Nephron (organoid): ENCODE measurements around the gene TSC2.
A peak's percentile ranks its signal among the peaks of the same experiment; 100 is the strongest.
"Not testable (repeated sequence)": the region's sequence is repeated elsewhere in the genome, so short reads cannot be mapped to it uniquely, and the experiment has no call there.

Experiments used
- H3K27ac Mint-ChIP-seq, 3 experiments: 2 replicates each; pipeline ENCODE4 v1.8.0; 2020; ENCODE audit warnings: mixed read lengths in 3 of 3, mild to moderate bottlenecking in 2 of 3, moderate library complexity in 1 of 3
- H3K27me3 Mint-ChIP-seq: 2 replicates; pipeline ENCODE4 v1.8.0; 2021; ENCODE audit warnings: low read depth, mild to moderate bottlenecking, moderate library complexity, mixed read lengths
- H3K36me3 Mint-ChIP-seq: 2 replicates; pipeline ENCODE4 v1.8.0; 2020; ENCODE audit warnings: low read depth, mixed read lengths
- H3K4me1 Mint-ChIP-seq: 2 replicates; pipeline ENCODE4 v1.8.0; 2020; ENCODE audit warnings: mixed read lengths
- H3K4me3 Mint-ChIP-seq, 3 experiments: 2 replicates each; pipeline ENCODE4 v1.8.0; 2020; ENCODE audit warnings: mild to moderate bottlenecking in 3 of 3, mixed read lengths in 3 of 3, moderate library complexity in 2 of 3
- H3K9me3 Mint-ChIP-seq: 2 replicates; pipeline ENCODE4 v1.8.0; 2020; ENCODE audit warnings: mixed read lengths
- TF ChIP-seq, protein P1 (sequence below), 3 experiments: fragments of 200-600 bp; sonication (generic); IDR thresholded peaks; one replicate each; pipeline ENCODE4 v1.5.0; 2021; ENCODE audit warnings: antibody characterized with exemption in 3 of 3; ENCODE audit not compliant: unreplicated experiment in 3 of 3

TSC2 gene

DNA sequence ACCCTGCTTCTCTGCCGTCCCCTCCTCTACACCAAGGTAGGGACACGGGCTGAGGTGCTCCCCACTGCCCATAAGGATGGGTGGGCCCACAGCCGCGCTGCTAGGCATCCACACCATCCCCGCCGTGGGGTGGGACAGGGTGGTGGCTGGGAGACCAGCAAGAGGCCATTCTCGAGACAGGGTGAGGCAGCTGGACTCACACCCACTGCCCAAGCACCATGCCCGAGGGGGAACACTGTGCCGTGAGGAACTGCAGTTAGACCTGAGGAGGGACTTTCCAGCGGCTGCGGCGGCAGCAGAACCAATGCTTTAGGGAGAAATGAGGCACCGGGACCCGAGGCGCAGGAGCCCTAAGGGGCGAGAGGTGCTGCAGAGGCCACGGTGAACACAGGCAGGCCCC is 74.6 kb downstream of the TSC2 start:
- Mint-ChIP-seq H3K4me3 (no peak overlapping the region), H3K36me3 (no peaks in the 10 kb centered on the region), H3K27ac (no peak overlapping the region), H3K4me1 (peaks cover 30% of the 10 kb centered on the region), H3K9me3 (no peaks in the 10 kb centered on the region), H3K27me3 (no peaks in the 10 kb centered on the region)
- TF ChIP-seq, protein P1, sequence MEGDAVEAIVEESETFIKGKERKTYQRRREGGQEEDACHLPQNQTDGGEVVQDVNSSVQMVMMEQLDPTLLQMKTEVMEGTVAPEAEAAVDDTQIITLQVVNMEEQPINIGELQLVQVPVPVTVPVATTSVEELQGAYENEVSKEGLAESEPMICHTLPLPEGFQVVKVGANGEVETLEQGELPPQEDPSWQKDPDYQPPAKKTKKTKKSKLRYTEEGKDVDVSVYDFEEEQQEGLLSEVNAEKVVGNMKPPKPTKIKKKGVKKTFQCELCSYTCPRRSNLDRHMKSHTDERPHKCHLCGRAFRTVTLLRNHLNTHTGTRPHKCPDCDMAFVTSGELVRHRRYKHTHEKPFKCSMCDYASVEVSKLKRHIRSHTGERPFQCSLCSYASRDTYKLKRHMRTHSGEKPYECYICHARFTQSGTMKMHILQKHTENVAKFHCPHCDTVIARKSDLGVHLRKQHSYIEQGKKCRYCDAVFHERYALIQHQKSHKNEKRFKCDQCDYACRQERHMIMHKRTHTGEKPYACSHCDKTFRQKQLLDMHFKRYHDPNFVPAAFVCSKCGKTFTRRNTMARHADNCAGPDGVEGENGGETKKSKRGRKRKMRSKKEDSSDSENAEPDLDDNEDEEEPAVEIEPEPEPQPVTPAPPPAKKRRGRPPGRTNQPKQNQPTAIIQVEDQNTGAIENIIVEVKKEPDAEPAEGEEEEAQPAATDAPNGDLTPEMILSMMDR (IDR thresholded peaks at IDR 0.05; ENCODE audit: unreplicated experiment in 3 of 3): no peak

- H3K4me3 Mint-ChIP-seq, H3K36me3 Mint-ChIP-seq, H3K27me3 Mint-ChIP-seq, H3K9me3 Mint-ChIP-seq, H3K27ac Mint-ChIP-seq: not testable (repeated sequence)
- peaks cover 32% of the 10 kb centered on the region for H3K4me1 Mint-ChIP-seq
Observed at GRCh38 chr16:2122934-2123683, 75.3 kb downstream of the TSC2 start.

DNA sequence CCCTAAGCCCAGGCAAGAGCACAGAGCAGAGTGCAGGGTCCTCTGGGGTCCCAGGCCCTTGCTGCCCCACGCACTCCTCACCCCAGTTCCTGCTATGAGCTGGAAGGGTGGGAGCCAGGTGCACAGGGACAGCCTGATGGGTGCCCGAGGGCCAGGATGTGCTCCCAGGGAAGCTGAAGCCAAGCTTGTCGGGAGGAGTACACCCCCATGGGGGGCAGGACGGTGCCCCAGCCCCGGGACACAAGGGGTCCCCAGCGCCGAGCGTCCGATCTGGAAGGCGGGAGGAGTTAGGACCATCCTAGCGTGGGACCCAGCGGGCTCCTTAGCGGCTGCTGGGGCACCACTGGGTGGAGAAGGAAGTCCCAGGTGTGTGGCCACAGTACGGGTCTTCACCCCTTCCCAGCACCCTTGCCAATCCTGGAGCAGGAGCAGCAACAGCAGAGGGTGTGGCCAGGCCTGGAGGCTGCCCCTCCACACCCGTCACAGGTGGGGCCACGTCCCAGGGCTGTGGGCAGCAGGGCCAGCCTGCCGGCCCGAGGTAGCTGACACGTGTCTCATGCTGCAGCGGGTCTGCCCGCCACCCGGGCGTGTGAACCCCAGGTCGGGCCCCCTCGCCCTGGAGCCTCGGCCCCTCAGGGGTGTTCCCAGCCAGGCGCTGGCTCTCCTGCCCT is 76.1 kb downstream of the TSC2 start:
- H3K27me3 Mint-ChIP-seq, H3K27ac Mint-ChIP-seq, H3K36me3 Mint-ChIP-seq, H3K9me3 Mint-ChIP-seq, H3K4me3 Mint-ChIP-seq: not testable (repeated sequence)
- H3K4me1 Mint-ChIP-seq: peaks cover 37% of the 10 kb centered on the region

- H3K9me3 Mint-ChIP-seq, H3K4me3 Mint-ChIP-seq: not testable (repeated sequence)
- H3K4me1 Mint-ChIP-seq: peaks cover 37% of the 10 kb centered on the region
Observed at GRCh38 chr16:2124377-2124693, 76.5 kb downstream of the TSC2 start.

GRCh38 chr16:2124694-2125444 is 77.1 kb downstream of the TSC2 start:
- not testable (repeated sequence) for H3K27me3 Mint-ChIP-seq, H3K36me3 Mint-ChIP-seq, H3K9me3 Mint-ChIP-seq
- H3K4me3 Mint-ChIP-seq: peak overlapping the region; percentile 64 to 68 (median 66)
- peak overlapping the region; percentile 87 to 91 (median 90) for H3K27ac Mint-ChIP-seq
- H3K4me1 Mint-ChIP-seq: peaks cover 37% of the 10 kb centered on the region

More at GRCh38 chr16:2124377-2124693, 76.5 kb downstream of the TSC2 start:
- H3K27me3 Mint-ChIP-seq, H3K36me3 Mint-ChIP-seq: not testable (repeated sequence)
- H3K27ac Mint-ChIP-seq: peak overlapping the region in 1 of 3 experiments; percentile 91

DNA sequence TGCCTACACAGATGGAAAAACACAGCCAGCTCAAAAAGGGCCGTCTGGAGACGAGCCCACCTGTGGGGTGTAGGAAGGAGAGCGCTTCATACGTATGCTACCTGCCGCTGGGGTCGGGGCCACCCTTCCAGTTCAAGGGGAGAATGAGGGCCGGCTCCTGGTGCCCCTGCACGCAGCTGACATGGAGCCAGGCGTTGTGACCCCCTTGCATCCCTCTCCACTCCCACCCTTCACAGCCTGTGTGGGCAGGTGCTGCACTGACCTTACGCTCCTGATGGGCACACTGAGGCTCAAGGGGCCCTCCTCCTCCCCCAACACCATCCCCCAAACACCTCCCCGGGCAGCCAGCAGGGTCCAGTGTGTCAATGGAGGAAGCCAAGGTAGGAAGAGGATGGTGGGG is 77.8 kb downstream of the TSC2 start:
- Mint-ChIP-seq H3K27ac (peak overlapping the region; percentile 87 to 91 (median 90)), H3K4me3 (peak overlapping the region; percentile 64 to 68 (median 66)), H3K4me1 (peaks cover 32% of the 10 kb centered on the region)
- H3K9me3 Mint-ChIP-seq, H3K36me3 Mint-ChIP-seq, H3K27me3 Mint-ChIP-seq: not testable (repeated sequence)

DNA sequence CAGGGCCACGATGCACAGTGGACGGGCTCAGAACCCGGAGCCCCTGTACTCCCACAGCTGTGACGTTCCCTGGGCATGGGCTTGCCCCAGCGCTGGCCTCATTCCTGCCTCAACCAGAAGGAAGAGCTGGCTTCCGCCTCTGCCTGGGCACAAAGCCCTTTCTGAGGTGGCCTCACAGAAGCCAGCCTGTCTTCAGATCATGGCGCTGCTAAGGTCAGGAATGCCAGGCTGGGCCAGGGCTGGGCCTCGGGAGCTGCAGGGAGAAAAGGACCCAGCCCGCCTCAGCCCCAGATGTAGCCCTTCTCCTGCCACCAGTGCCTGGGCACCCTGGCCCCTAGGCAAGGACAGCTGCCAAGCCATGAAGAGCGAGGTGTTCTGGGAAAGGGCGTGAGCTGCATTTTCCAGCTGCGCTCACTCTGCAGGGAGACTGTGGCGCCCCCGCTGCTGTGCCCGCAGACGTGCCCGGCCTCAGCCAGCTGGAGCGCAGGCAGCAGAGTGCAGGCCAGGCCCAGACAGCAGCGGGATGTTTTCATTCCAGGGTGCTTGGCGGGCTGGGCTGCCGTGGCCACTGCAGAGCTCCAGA is 78.5 kb downstream of the TSC2 start:
- H3K36me3 Mint-ChIP-seq, H3K27me3 Mint-ChIP-seq, H3K9me3 Mint-ChIP-seq, H3K4me3 Mint-ChIP-seq: not testable (repeated sequence)
- peak overlapping the region; percentile 67 to 83 (median 76) for H3K27ac Mint-ChIP-seq
- peaks cover 27% of the 10 kb centered on the region for H3K4me1 Mint-ChIP-seq

GRCh38 chr16:2126928-2127556 is 79.3 kb downstream of the TSC2 start:
- not testable (repeated sequence) for H3K27me3 Mint-ChIP-seq, H3K36me3 Mint-ChIP-seq, H3K9me3 Mint-ChIP-seq
- peak overlapping the region in 2 of 3 experiments; percentile 38 to 43 for H3K4me3 Mint-ChIP-seq
- peak overlapping the region; percentile 67 to 83 (median 76) for H3K27ac Mint-ChIP-seq
- H3K4me1 Mint-ChIP-seq: peaks cover 23% of the 10 kb centered on the region

DNA sequence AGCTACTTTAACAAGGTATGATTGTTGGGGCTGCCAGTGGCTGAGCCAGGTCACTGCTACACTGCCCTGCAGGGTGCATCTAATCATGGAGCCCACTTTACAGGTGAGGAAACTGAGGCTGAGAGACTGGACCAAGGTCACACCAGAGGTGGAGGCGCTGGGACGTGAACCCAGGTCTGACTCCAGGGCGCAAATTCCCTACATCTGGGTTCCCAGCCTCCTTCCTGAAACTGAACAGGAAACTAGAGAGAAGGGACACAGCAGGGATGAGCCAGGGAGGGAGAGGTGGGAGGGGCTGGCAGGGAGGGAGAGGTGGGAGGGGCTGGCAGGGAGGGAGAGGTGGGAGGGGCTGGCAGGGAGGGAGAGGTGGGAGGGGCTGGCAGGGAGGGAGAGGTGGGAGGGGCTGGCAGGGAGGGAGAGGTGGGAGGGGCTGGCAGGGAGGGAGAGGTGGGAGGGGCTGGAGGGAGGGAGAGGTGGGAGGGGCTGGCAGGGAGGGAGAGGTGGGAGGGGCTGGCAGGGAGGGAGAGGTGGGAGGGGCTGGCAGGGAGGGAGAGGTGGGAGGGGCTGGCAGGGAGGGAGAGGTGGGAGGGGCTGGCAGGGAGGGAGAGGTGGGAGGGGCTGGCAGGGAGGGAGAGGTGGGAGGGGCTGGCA is 80.0 kb downstream of the TSC2 start:
- not testable (repeated sequence) for H3K9me3 Mint-ChIP-seq, H3K27me3 Mint-ChIP-seq, H3K36me3 Mint-ChIP-seq
- Mint-ChIP-seq H3K27ac (peak overlapping the region in 2 of 3 experiments; percentile 80 to 83), H3K4me1 (peaks cover 23% of the 10 kb centered on the region), H3K4me3 (peak overlapping the region in 1 of 3 experiments; percentile 40)

GRCh38 chr16:2129251-2129650 is 81.5 kb downstream of the TSC2 start:
- H3K9me3 Mint-ChIP-seq, H3K36me3 Mint-ChIP-seq, H3K27me3 Mint-ChIP-seq: not testable (repeated sequence)
- peaks cover 23% of the 10 kb centered on the region for H3K4me1 Mint-ChIP-seq
- peak overlapping the region in 1 of 3 experiments; percentile 93 for H3K27ac Mint-ChIP-seq
- peak overlapping the region in 1 of 3 experiments; percentile 14 for H3K4me3 Mint-ChIP-seq

GRCh38 chr16:2129890-2130447 is 82.2 kb downstream of the TSC2 start:
- Mint-ChIP-seq H3K4me3 (peak overlapping the region in 1 of 3 experiments; percentile 47), H3K4me1 (peaks cover 21% of the 10 kb centered on the region), H3K27ac (peak overlapping the region in 1 of 3 experiments; percentile 44)
- not testable (repeated sequence) for H3K36me3 Mint-ChIP-seq, H3K9me3 Mint-ChIP-seq, H3K27me3 Mint-ChIP-seq

GRCh38 chr16:2133797-2134196 is 86.0 kb downstream of the TSC2 start:
- H3K36me3 Mint-ChIP-seq, H3K27ac Mint-ChIP-seq, H3K4me1 Mint-ChIP-seq, H3K9me3 Mint-ChIP-seq, H3K27me3 Mint-ChIP-seq: not testable (repeated sequence)
- peak overlapping the region in 1 of 3 experiments; percentile 13 for H3K4me3 Mint-ChIP-seq
